PC-3 (cell line): ENCODE data around the gene MAP2. TPM values are rescaled to one million over a fixed set of nuclear protein-coding genes. Genes with fewer than 3 reads are reported as not detected.

Experiments used
- ATAC-seq: fragments of 200-7000 bp; cut with Tn5 transposase; 2 replicates; pipeline ENCODE4 v1.9.1; 2020; ENCODE audit warnings: mild to moderate bottlenecking, moderate library complexity
- BruUV-seq: library from RNA; stranded (reverse); fragments of 400-500 nt; replicated peaks from 2 replicates; lab custom pipeline; 2021; lab: Mats Ljungman, UMichigan
- CTCF ChIA-PET: fragments of 300-600 bp; sonication (Branson Sonifier 250); formaldehyde crosslinking; loops from one replicate; lab custom pipeline; 2022; ENCODE audit warnings: antibody characterized with exemption; lab: Charles Lee
- POLR2A ChIA-PET: fragments of 300-600 bp; sonication (Branson Sonifier 250); formaldehyde crosslinking; loops from one replicate; lab custom pipeline; 2022; ENCODE audit warnings: antibody characterized with exemption; ENCODE audit not compliant: unreplicated experiment; lab: Charles Lee
- DNase-seq: peaks from one replicate; pipeline ENCODE4 v3.0.0-alpha.2; 2015
- H2AFZ ChIP-seq: fragments of 300-600 bp; sonication (generic); 2 replicates; pipeline ENCODE4 v1.6.0; 2016; ENCODE audit warnings: antibody characterized with exemption, low read length
- H3F3A ChIP-seq: fragments of 300-600 bp; sonication (generic); one replicate; pipeline ENCODE4 v1.6.0; 2017; ENCODE audit warnings: antibody characterized with exemption, low read length, control low read depth, mild to moderate bottlenecking; ENCODE audit not compliant: unreplicated experiment
- H3K27ac ChIP-seq: fragments of 300-600 bp; sonication (generic); 2 replicates; pipeline ENCODE4 v1.5.1; 2016; ENCODE audit warnings: mild to moderate bottlenecking, low read length
- H3K27me3 ChIP-seq: fragments of 300-600 bp; sonication (generic); 2 replicates; pipeline ENCODE4 v1.6.1; 2016; ENCODE audit warnings: low read length, mixed read lengths
- H3K36me3 ChIP-seq: fragments of 300-600 bp; sonication (generic); 2 replicates; pipeline ENCODE4 v1.6.1; 2016; ENCODE audit warnings: low read depth, mixed run types, low read length, mixed read lengths
- H3K4me1 ChIP-seq: fragments of 300-600 bp; sonication (generic); 2 replicates; pipeline ENCODE4 v1.5.1; 2016; ENCODE audit warnings: low read length; ENCODE audit not compliant: insufficient read depth
- H3K4me2 ChIP-seq: fragments of 300-600 bp; sonication (generic); 2 replicates; pipeline ENCODE4 v1.6.0; 2016; ENCODE audit warnings: low read length
- H3K4me3 ChIP-seq: fragments of 300-600 bp; sonication (generic); 2 replicates; pipeline ENCODE4 v1.5.1; 2016; ENCODE audit warnings: mild to moderate bottlenecking, low read length, mixed read lengths
- H3K79me2 ChIP-seq: fragments of 300-600 bp; sonication (generic); 2 replicates; pipeline ENCODE4 v1.6.1; 2017; ENCODE audit warnings: low read length, mixed read lengths
- H3K9ac ChIP-seq: fragments of 300-600 bp; sonication (generic); 2 replicates; pipeline ENCODE4 v1.6.0; 2016; ENCODE audit warnings: mild to moderate bottlenecking, low read length
- H3K9me2 ChIP-seq: fragments of 300-600 bp; sonication (generic); replicated peaks from 2 replicates; pipeline ENCODE4 v1.6.1; 2016; ENCODE audit warnings: mixed run types, low read length, mixed read lengths
- H3K9me3 ChIP-seq: fragments of 300-600 bp; sonication (generic); 2 replicates; pipeline ENCODE4 v1.6.1; 2016; ENCODE audit warnings: low read length, mixed read lengths
- H4K20me1 ChIP-seq: fragments of 300-600 bp; sonication (generic); 2 replicates; pipeline ENCODE4 v1.6.1; 2016; ENCODE audit warnings: low read length, mixed read lengths
- CTCF ChIP-seq: fragments of 300-600 bp; sonication (generic); conservative IDR thresholded peaks from 2 replicates; pipeline ENCODE4 v1.5.1; 2017; ENCODE audit warnings: antibody characterized with exemption, low read depth, mild to moderate bottlenecking, low read length
- EZH2 ChIP-seq: fragments of 300-600 bp; sonication (generic); IDR thresholded peaks from one replicate; pipeline ENCODE4 v1.6.1; 2017; ENCODE audit warnings: antibody characterized with exemption, mild to moderate bottlenecking, low read length; ENCODE audit not compliant: unreplicated experiment
- EZH2phosphoT487 ChIP-seq: fragments of 300-600 bp; sonication (generic); IDR thresholded peaks from 2 replicates; pipeline ENCODE4 v1.6.1; 2018; ENCODE audit warnings: mild to moderate bottlenecking, antibody characterized with exemption, low read length, borderline replicate concordance
- intact Hi-C: fragments of 100-400 bp; cut with micrococcal nuclease; formaldehyde crosslinking; loops from 2 replicates; pipeline ENCODE4 v1.9.0; 2023
- total RNA-seq: library from RNA; depleted of rRNA; stranded (reverse); fragments of >200 nt; gene quantifications from 2 replicates; pipeline ENCODE4 v1.2.3, GENCODE V29; 2014

MAP2 gene
- total RNA-seq, 1 experiment from 2014 or later, result 2.1 TPM

DNA sequence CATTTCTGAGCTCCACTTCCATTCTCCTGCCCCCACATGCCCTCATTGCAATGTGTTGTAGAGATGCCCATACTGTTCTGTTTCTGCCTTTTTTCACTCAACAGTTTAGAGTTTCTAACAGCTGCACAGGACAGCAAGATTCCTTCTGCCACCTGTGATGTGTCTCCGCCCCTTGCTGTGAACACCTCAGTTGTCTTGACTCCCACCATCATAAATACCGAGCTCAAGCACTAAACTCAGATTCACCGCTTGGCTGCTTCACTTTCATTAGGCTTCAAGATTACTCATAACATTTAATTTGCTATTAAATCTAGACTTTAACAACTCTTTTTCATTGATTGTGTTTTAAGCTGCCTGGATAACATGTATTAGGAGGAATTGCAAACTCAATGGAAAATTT, 141.0 kb downstream of the MAP2 start:
- ATAC-seq (no peak), DNase-seq (no peak)
- ChIA-PET POLR2A (no interaction called here), CTCF (interaction anchor here (0.6 to 0.9 kb wide), 2 partner anchors 13 to 133 kb away, joined by 3 read pairs; no protein-coding TSS in a partner anchor)
- Histone ChIP-seq H4K20me1 (no peaks in the 10 kb centered on the region), H3K27ac (no peak overlapping the region), H2AFZ (no peak overlapping the region), H3K9me2 (no peaks in the 10 kb centered on the region), H3K27me3 (no peaks in the 10 kb centered on the region), H3K9me3 (no peaks in the 10 kb centered on the region), H3K4me2 (no peak overlapping the region), H3K36me3 (no peaks in the 10 kb centered on the region), H3K79me2 (no peaks in the 10 kb centered on the region), H3K9ac (no peak overlapping the region), H3F3A (no peaks in the 10 kb centered on the region), H3K4me3 (no peak overlapping the region), H3K4me1 (no peaks in the 10 kb centered on the region)
- intact Hi-C loops, result no loop called here
- TF ChIP-seq EZH2phosphoT487 (no peak), EZH2 (no peak), CTCF (no peak)
- no TSS peak for BruUV-seq

DNA sequence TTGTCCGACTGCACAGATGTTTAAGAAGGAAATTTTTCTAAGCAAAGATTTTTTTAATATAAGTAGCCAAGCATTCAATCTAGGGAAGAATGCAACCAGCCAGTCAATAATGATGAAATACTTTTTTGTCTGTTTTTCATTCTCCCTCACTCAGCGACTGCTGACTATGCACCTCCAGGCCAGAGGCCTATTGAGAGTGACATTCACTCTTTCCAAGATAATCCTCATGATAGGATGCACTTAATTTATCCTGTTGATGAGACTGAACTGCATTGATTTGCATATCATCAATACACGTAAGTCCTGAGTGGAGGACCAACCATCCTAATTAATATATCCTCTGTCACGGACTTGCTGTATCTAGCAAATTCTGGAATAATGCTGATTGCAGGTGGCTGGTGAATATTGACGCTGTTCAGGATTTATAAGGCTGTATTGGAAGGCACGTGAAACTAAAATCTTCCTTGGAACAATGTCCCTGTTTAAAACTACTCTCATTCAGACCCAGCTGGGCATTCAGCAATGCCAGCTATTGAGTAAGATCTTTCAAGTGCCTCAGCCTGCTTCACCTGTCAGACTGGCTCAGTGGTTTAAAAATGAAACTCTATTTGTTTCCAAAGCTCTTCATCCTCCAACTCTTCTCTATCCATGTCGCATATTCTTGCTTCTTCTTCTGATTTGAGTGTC, 142.2 kb downstream of the MAP2 start:
- Histone ChIP-seq H3F3A (no peaks in the 10 kb centered on the region), H3K4me2 (no peak overlapping the region), H3K79me2 (no peaks in the 10 kb centered on the region), H3K36me3 (no peaks in the 10 kb centered on the region), H3K27ac (no peak overlapping the region), H3K9me3 (no peaks in the 10 kb centered on the region), H2AFZ (no peak overlapping the region), H4K20me1 (no peaks in the 10 kb centered on the region), H3K9me2 (no peaks in the 10 kb centered on the region), H3K4me1 (no peaks in the 10 kb centered on the region), H3K4me3 (no peak overlapping the region), H3K9ac (no peak overlapping the region), H3K27me3 (no peaks in the 10 kb centered on the region)
- ATAC-seq, result no peak
- DNase-seq, result no peak
- intact Hi-C loops, result no loop called here
- no TSS peak for BruUV-seq
- TF ChIP-seq CTCF (no peak), EZH2phosphoT487 (no peak), EZH2 (no peak)
- ChIA-PET CTCF (no interaction called here), POLR2A (no interaction called here)

- Histone ChIP-seq H4K20me1 (no peaks in the 10 kb centered on the region), H3K9me2 (no peaks in the 10 kb centered on the region), H3K36me3 (no peaks in the 10 kb centered on the region), H3K27me3 (no peaks in the 10 kb centered on the region), H2AFZ (no peak overlapping the region), H3K9me3 (no peaks in the 10 kb centered on the region), H3K9ac (no peak overlapping the region), H3K4me3 (no peak overlapping the region), H3K4me2 (no peak overlapping the region), H3K27ac (no peak overlapping the region), H3F3A (no peaks in the 10 kb centered on the region), H3K4me1 (no peaks in the 10 kb centered on the region), H3K79me2 (no peaks in the 10 kb centered on the region)
- TF ChIP-seq EZH2, result no peak
- TF ChIP-seq CTCF, result no peak
- TF ChIP-seq EZH2phosphoT487, result no peak
- CTCF ChIA-PET, result no interaction called here
- ATAC-seq (no peak), DNase-seq (no peak)
- intact Hi-C loops, result loop anchor here (10.0 kb wide), 1 partner anchor 625 kb away; no protein-coding TSS in a partner anchor
- POLR2A ChIA-PET, result no interaction called here
- no TSS peak for BruUV-seq
Measured at GRCh38 chr2:209570194-209570593, 146.3 kb downstream of the MAP2 start.
